GM19238 (cell line): Measurements from ENCODE around the gene MAGI1.

Experiments
- DNase-seq: peaks from one replicate; pipeline ENCODE4 v3.0.0; 2011; ENCODE audit warnings: low spot score; ENCODE audit not compliant: insufficient read length

Gene MAGI1

GRCh38 chr3:65331730-65332129, 707.0 kb downstream of the MAGI1 start:
- no peak for DNase-seq

- no peak for DNase-seq
These were observed 708.6 kb downstream of the MAGI1 start for GRCh38 chr3:65330072-65330471.

GRCh38 chr3:65328148-65328547, 710.6 kb downstream of the MAGI1 start:
- DNase-seq, result no peak

- DNase-seq, result no peak
These were observed 712.1 kb downstream of the MAGI1 start for GRCh38 chr3:65326574-65326973.

- no peak for DNase-seq
These were observed 715.8 kb downstream of the MAGI1 start for GRCh38 chr3:65322910-65323309.

- DNase-seq, result no peak
These were observed 720.5 kb downstream of the MAGI1 start for GRCh38 chr3:65318231-65318630.

- DNase-seq, result no peak
These were observed 723.8 kb downstream of the MAGI1 start for GRCh38 chr3:65314916-65315315.

GRCh38 chr3:65314269-65314668, 724.4 kb downstream of the MAGI1 start:
- no peak for DNase-seq

GRCh38 chr3:65313666-65314065, 725.1 kb downstream of the MAGI1 start:
- DNase-seq, result no peak

GRCh38 chr3:65305836-65306235, 732.9 kb downstream of the MAGI1 start:
- no peak for DNase-seq
